ENCODE results near the gene CD300H.

CD300H gene

DNA sequence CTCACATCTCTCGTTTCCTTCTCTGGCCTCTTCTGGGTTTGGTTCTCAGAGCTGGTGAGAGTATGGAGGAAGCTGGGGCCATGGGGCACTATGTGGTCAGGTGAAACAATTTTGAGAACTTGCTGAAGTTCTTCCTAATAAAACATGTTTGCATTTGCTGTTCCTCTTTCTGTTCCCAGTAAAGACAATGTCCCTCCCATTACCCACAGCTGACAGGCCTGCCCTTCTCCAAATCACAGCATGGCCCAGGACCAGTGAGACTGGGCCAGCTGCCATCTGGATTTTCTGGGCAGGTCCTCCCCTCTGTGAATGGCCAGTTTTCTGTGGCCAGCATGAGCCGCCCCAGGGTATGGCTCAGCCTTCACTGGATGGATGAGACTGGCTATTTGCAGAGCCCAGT is at the start of gene CD300H:
Gene CD300H (minus strand): TSS at position 113 of the 400 bp plus-strand sequence.
- no peak for DNase-seq

DNA sequence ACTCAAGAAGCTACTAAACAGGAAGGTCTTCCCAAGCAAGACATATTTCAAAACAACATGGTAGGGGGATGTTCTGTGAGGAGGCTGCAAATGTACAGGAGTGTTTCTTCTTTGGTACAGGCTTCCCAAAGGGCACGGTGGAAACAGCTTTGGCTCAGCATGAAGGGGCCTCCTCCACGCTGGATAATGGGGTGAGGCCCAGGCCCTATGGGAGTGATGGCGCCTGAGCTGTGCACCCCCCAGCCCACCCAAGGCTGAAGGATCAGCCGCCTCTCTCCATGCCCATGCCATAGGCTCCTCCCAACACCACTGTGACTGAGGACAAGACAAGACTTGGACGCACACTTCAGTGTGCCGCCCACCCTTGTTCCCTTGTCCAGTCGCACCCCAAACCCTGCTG is 49.4 kb upstream of the CD300H start:
- no peak for DNase-seq

DNA sequence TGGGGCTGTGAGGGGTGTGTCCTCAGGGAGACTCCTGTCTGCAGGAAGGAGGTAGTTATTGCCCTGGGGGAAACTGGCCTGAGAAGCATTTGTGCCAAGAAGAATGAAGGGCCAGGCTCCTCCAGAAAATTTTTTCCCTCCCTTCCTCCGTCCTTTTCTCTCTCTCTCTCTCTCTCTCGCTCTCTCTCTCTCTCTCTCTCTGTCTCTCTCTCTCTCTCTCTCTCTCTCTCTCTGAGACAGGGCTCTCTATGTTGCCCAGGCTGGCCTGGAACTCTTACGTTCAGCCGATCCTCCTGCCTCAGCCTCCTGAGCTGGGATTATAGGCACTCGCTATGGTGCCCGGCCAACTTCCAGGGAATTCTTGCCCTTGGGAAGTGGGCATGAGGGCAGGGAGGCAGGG is 44.7 kb upstream of the CD300H start:
- no peak for DNase-seq

DNA sequence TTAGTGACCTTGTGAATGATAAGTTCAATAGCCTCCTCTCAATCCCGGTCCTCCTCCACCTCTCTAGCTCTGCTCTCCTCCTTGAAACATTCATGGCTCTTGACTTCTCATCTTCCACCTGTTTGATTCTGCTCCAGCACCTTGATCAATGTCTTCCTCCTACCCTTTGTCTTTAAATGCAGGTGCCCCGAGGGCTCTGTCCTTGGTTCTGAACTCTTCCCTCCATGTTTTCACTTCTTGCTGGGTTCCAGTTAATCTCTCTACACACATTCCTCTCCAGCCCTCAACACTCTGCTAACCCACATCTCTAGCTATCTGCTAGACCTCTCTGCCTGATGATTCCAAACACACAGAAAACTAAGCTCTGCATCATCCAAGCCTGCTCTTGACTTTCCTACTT is 42.8 kb upstream of the CD300H start:
- DNase-seq, result no peak

DNA sequence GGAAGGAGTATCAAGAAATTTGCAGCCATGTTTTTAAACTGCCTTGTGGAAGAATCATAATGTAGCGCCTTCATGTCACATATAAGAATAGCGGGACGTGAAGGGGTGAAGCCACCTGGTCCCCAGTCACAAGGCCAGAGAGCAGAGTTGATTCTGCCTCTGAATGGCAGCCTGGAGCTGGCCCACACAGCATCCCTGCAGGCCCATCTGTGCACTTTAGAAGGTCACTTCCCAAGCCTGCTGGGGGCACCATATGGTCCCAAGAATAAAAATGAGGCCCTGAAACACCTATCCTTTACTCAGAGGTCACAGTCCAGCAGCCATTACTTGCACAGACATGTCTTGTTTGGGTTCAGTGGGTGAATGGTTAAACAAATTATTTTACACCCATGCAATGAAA is 41.2 kb upstream of the CD300H start:
- no peak for DNase-seq

DNA sequence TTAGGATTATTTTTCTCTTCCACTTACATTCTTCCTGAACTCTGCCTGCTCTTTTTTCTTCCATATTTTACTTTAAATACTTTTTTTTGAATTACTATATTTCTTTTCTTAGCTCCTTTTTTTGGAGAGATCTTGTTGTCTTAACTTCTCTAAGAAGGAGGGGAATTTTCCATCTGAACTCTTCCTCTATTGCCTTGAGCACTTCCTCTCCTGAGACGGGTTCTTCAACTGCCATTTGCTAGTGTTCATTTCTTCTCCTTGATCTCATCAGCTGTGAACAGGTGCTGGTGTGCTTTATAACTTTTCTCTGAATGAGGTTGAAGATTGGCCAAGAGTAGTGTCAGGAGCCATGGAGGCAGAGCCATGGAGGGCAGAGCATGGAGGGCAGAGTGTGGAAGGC is 39.9 kb upstream of the CD300H start:
- no peak for DNase-seq

DNA sequence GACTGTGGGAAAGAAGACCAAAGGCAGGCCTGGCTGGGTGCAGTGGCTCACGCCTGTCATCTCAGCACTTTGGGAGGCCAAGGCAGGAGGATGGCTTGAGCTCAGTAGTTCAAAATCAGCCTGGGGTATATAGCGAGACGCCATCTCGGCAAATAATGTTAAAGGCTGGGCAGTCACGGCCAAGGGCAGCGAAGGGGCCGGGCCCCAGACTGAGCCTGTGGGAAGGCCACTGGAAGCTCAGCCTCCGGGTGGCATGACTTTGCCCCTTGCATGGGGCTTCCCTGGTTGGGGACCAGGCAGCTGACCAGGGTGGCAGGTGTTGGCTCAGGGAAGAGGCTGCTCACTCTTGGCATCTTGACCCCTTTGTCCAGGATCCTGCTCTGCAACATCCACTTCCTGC is 38.7 kb upstream of the CD300H start:
- no peak for DNase-seq

DNA sequence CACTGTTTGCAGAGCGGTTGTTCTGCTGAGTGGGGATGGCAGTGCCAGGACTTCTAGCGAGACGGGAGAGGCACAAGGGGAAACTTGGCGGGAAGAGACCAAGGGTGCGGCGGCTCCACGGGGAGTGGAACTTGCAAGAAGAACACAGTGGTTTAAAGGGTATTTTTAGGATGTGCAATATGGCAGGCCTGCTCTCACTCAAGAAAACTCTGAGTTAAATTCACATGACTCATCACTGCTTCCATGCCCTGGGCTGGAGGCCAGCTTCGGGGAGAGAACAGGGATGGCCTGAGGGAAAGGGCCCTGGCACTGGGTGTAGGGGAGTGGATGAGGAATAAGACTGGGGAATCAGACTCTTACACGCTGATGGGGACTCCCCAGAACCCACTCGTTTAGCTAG is 38.1 kb upstream of the CD300H start:
- no peak for DNase-seq

DNA sequence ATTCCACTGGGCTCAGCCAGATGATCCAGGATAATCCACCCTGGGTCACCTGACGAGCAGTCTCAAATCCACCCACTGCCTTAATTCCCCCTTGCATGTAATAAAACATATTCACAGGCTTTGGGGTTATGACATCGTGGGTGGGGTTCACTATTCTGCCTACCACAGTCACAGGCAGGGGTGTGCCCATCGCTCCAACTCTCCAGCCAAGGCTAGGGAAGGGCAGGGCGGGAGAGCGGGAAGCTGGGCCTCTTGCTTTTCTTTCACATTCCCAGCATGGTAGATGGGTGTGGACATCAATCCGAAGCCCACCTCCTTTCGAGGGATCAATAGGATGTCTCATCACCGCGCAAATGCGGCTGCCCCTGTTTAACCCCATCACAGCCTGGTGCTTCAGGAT is 37.5 kb upstream of the CD300H start:
- DNase-seq, result no peak

DNA sequence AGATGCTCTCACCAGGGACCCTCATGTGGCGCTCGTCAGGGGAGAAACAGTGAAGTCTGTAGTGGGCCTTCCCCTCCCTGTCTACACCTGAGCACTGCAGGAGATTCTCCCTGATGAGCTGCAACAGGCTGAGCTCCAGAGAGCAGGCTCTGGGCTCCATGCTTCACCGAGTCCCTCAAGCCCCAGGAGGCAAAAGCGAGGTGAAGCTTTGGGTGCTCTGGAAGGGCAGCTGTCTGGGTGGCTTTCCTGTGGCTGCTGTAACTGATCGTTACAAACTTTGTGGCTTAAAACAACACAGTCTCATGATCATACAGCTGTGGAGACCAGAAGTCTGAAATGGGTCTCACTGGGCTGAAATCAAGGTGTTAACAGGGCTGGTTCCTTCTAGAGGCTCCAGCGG is 36.9 kb upstream of the CD300H start:
- DNase-seq, result no peak

DNA sequence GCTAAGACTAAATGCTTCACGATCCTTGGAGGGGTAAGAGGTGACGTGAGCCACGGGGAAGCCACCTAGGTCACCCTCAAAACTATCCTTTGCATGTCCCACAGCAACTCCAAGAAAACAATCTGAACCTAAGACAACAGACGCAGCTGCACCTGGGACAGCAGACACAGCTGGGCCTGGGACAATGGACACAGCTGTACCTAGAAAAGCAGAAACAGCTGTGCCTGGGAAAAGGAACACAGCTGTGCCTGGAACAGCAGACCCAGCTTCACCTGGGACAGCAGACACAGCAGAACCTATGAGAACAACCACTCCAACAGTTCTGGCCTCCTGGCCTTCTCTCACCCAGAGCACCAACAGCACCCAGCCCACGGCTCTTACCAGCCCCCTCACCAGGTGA is 36.4 kb upstream of the CD300H start:
- no peak for DNase-seq

DNA sequence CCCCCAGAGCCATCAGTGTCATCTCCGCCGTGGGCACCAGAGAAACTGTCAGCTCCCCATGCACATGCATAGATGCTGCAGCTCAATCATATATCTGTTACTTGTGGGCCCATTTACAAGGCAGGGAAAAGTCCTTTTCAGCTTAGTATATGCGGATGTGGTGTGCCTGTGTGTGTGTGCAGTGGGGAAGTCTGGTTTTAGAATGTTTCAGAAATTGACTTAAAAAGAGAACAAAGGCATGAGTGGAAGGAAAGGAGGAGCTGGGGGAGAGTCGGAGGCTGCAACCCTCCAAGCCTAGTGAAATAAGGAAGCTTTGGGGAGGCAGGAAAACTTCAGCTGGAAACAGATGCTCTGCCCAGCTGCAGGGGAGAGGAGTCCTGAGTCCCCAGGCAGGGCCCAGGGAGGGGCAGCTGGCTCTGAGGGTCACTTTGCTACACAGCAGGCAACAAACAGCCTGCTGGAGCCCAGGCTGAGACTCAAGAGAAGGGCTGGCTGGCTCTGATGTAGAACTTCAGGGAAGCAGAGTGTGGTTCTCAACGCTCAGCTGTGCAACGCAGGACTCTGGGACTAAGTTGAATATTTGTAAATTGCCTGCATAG is 35.8 kb upstream of the CD300H start:
- no peak for DNase-seq

DNA sequence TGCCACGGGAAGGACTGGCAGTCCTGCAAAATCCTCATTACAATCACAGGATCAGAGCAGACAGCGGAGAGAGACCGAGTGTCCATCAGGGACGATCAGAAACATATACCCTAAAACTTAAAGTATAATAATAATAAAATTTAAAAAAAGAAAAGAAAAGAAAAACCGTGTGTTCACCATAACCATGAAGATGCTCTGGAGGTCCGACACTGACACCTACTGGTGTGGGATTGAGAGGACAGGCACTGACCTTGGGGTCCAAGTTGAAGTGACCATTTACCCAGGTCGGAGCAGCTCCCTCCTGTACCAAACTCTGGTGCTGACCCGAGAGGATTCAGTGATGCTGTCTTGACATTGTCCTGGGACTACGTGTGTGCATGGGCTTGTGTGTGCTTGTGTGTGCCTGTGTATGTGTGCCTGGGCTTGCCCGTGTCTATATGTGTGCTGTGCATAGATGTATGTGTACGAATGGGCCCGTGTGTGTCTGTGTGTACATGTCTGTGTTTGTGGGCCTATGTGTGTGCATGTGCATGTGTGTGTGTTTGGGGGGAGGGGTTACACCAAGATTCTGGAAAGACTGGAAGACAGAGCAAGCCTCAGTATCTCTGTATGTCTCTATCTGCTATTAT is 34.7 kb upstream of the CD300H start:
- no peak for DNase-seq

DNA sequence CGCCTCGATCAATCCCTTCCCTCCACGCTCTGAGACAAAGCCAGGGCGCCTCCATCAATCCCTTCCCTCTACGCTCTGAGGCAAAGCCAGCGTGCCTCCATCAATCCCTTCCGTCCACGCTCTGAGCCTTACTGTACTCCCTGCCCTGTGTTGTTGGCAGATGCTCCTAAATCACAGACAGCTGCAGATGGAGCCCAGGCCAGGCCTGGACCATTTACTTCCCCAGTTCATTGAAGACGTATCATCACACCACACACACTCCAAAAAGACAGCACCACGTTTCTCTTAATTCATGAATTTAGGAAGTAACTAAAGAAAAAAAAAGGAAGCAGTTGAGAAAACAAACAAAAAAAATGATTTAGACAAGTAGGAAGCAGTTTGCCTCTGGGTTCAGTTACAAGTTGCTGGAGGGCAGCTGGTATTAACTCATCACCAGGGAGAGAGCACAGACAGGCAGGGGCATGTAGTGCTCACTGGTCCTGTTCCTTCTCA is 32.2 kb upstream of the CD300H start:
- no peak for DNase-seq

DNA sequence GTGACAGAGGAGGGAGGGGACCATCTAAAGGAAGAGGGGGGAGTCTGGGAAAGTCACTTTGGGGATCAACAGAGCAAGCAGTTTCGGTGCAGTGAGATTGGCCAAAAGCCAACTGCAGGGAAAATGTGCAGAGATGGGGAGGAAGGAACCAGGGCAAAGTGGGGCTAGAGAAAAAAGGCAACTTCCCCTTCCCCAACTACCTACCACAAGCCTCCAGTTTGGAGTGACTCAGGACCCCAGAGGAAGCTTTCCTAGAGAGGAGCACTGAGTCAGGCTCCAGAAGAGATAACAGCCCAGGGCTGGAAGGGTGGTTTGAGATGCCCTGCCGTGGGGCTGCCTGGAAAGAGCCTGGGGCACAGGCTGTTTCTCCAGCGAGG is 31.7 kb upstream of the CD300H start:
- no peak for DNase-seq

DNA sequence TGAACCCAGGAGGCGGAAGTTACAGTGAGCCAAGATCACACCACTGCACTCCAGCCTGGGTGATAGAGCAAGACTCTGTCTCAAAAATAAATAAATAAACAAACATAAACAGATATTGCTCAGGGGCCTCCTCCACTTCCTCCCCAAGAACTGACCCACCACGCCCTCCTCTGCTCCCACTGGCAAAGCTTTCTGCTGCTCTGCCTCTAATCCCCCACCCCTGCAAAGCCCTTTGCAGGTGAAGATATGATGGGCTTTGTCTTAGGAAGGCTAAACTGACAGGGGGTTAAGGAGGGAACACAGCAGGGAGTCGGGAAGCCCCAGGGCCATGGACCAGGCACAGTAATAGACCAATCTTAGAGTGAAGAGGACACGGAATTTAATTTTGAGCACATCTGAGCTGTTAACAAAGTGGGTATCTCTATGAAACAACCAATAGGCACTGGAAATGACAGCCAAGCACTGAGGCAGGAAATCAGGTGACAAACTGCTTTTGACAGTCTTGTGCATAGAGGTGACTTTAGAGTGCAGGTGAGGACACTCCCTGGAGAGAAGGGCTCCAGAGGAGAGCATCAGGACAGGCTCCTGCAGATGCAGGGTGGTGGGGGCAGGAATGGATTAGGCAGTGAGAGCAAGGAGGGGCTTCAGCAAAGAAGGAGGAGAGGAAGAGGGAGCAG is 31.2 kb upstream of the CD300H start:
- DNase-seq, result no peak

DNA sequence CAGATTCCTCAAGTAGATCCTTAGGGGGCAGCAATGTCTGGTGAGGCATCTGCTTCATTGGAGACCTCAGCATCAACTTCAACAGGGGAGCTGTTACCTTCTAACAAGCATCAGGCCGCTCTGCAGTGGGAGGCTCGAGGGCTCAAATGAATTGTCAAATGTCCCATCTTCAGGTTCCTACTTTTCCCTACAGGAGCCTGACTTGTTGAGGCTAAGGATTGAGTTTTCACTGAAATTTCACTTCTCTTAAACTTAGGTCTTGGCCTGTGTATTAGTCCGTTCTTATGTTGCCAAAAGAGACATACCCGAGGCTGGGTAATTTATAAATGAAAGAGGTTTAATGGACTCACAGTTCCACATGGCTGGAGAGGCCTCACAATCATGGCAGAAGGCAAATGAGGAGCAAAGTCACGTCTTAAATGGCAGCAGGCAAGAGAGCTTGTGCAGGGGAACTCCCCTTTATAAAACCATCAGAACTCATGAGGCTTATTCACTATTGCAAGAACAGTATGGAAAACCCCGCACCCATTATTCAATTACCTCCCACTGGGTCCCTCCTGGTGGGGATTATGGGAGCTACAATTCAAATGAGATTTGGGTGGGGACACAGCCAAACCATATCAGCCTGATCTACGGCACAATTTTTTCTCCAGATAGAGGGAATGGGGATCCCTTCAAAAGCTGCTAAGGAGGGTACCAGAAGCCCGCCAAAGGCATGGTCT is 29.9 kb upstream of the CD300H start:
- no peak for DNase-seq

DNA sequence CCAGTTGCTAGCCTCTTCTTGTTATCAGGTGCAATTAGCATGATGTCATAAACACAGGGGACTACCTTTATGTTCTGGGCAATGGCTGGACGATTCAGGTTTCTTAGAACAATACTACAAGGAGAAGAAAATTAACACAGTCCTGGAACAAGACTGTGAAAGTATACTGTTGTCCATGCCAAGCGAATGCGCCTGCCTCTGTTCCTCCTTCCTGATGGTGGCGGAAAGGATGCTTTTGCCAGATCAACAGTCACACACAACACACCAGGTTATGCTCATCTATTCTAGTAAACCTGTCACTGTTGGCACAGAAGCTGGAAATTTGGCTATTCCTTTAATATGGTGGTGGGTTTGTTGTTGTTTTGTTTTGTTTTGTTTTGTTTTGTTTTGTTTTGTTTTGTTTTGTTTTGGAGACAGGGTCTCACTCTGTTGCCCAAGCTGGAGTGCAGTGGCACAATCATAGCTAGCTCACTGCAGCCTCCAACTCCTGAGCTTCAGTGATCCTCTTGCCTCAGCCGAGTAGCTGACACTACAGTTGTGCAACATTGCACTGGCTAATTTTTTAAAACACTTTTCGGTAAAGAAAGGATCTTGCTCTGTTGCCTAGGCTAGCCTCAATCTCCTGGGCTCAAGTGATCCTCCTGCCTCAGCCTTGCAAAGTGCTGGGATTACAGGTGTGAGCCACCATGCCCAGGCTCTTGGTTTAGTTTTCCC is 27.9 kb upstream of the CD300H start:
- DNase-seq, result no peak

DNA sequence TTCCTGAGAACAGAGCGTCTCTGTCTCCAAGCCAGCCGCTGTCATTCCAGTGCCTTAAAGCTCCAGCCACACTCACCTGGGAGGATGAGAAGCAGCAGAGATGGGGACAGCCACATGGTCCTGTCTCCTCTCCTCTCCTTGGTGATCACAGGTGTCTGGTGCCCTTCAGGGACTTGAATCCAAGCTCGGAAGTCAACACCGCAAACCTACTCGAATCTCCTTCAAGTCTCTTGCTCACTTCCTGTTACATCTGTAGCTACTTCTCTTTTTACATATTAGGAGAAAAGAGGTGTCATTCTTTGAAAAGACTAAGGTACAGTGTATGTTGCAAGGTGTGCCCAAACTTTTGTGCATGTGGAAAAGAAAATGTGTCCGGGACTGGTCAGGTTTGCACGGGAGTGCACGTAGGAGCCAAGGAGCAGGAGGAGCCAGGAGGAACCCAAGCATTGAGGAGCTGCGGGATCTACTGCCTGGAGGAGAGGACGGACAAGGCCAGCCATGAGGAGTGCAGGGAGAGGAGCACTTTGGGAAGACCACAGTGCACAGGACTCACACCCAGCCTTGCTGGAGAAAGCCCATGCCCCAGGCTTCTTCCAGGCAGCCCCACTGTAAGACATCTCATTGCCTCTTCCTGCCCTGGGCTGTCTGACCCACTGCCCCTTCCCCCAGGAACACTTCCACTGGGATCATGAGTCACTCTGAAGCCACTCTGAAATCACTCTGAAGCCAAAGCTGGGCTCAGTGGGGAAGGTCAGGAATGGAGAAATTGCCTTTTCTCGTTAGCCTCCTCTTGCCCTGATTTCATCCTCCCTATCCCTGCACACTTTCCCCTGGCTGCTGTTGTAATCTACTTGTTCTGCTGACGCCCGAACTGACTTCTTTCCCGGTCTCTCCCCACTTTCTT is 25.0 kb upstream of the CD300H start, which contains the start of gene CD300LD:
Gene CD300LD (minus strand): TSS at position 197 of the 904 bp plus-strand sequence. CDS start 81 bp downstream, at position 116.
- DNase-seq, result no peak

DNA sequence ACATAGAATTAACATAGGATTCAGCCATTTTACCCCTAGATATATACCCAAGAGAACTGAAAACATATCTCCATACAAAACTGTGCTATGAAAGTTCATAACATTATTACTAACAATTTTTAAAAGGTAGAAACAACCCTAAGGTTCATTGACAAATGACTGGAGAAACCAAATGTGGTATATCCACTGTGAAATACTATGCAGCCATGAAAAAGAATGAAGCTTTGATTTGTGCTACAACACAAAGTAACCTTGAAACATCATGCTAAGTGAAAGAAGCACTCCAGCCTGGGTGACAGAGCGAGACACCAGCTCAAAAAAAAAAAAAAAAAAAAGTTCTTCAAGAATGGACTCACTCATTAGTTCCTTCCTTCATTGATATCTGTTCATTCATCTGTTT is 24.2 kb upstream of the CD300H start:
- DNase-seq, result no peak

DNA sequence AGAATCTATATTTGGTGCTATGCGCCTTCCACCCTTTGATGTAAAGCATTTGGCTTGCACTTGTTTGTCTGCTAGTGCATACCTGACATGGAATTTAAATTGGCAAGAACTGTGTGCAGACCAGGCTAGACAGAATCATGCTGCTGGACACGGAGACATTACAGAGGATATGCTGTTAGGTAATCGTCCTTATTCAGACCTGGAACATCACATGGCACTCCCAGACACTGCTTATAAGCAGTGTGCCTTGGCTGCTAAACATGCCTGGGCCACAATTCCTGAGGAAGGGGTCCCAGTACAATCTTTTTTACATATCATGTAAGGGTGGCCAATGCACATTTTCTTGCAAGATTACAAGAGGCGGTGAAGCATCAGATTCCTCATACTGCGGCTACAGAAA is 18.4 kb upstream of the CD300H start:
- DNase-seq, result no peak

Measured in activated naive CD4-positive, alpha-beta T cell treated with anti-CD3 and anti-CD28 coated beads, Interleukin-2, amount 50 U/mL, for 16 hours (primary cell).